HepG2 (cell line): ENCODE measurements around the gene ZBTB46. TPM values are rescaled to one million over a fixed set of nuclear protein-coding genes. Genes with fewer than 3 reads are reported as not detected.

Source experiments
- ATRX ChIP-seq: sonication (generic); formaldehyde crosslinking; IDR thresholded peaks from 2 replicates; pipeline ENCODE4 v1.4.0; 2020; ENCODE audit warnings: missing genetic modification reagents, borderline replicate concordance
- CAMTA2 ChIP-seq: sonication (generic); formaldehyde crosslinking; IDR thresholded peaks from 2 replicates; pipeline ENCODE4 v1.4.0; 2020; ENCODE audit warnings: mild to moderate bottlenecking, missing genetic modification reagents, borderline replicate concordance
- DMTF1 ChIP-seq: sonication (generic); formaldehyde crosslinking; IDR thresholded peaks from 2 replicates; pipeline ENCODE4 v1.4.0; 2020; ENCODE audit warnings: mild to moderate bottlenecking, missing genetic modification reagents
- E2F5 ChIP-seq: sonication (generic); formaldehyde crosslinking; conservative IDR thresholded peaks from 2 replicates; pipeline ENCODE4 v1.4.0; 2020; ENCODE audit warnings: missing genetic modification reagents
- ETV6 ChIP-seq: sonication (generic); formaldehyde crosslinking; conservative IDR thresholded peaks from 2 replicates; pipeline ENCODE4 v1.4.0; 2020; ENCODE audit warnings: missing genetic modification reagents
- HNRNPH1 ChIP-seq: fragments of 200-400 bp; formaldehyde crosslinking; optimal IDR thresholded peaks from 2 replicates; pipeline ENCODE3; 2017; ENCODE audit warnings: mild to moderate bottlenecking, low read depth, low read length
- JUND ChIP-seq: sonication (generic); formaldehyde crosslinking; IDR thresholded peaks from 2 replicates; pipeline ENCODE4 v1.8.0; 2022; ENCODE audit warnings: mild to moderate bottlenecking, missing genetic modification reagents
- KMT2B ChIP-seq: IDR thresholded peaks from 2 replicates; pipeline ENCODE4 v1.6.1; 2016; ENCODE audit warnings: missing genetic modification reagents, missing compliant biosample characterization
- MEIS2 ChIP-seq: sonication (generic); formaldehyde crosslinking; IDR thresholded peaks from 2 replicates; pipeline ENCODE4 v1.9.0; 2021; ENCODE audit warnings: mild to moderate bottlenecking, missing genetic modification reagents
- SNAI1 ChIP-seq: sonication (generic); formaldehyde crosslinking; IDR thresholded peaks from 2 replicates; pipeline ENCODE4 v1.5.0; 2020; ENCODE audit warnings: mild to moderate bottlenecking, missing genetic modification reagents, borderline replicate concordance
- TCF7L2 ChIP-seq: IDR thresholded peaks from 2 replicates; pipeline ENCODE4 v1.6.1; 2011; ENCODE audit warnings: mild to moderate bottlenecking, low read depth, low read length, moderate library complexity
- TEAD2 ChIP-seq: sonication (generic); formaldehyde crosslinking; IDR thresholded peaks from 2 replicates; pipeline ENCODE4 v1.9.0; 2021; ENCODE audit warnings: missing genetic modification reagents
- TFDP2 ChIP-seq: sonication (generic); formaldehyde crosslinking; IDR thresholded peaks from 2 replicates; pipeline ENCODE4 v1.4.0; 2020; ENCODE audit warnings: missing genetic modification reagents
- TGIF2 ChIP-seq: IDR thresholded peaks from 2 replicates; pipeline ENCODE4 v1.6.1; 2016; ENCODE audit warnings: control low read depth, missing compliant biosample characterization
- THAP8 ChIP-seq: sonication (generic); formaldehyde crosslinking; IDR thresholded peaks from 2 replicates; pipeline ENCODE4 v1.5.1; 2020; ENCODE audit warnings: missing genetic modification reagents, mild to moderate bottlenecking, borderline replicate concordance
- THRA ChIP-seq: sonication (generic); formaldehyde crosslinking; IDR thresholded peaks from 2 replicates; pipeline ENCODE4 v1.4.0; 2020; ENCODE audit warnings: missing genetic modification reagents, borderline replicate concordance
- ZFYVE20 ChIP-seq: sonication (generic); formaldehyde crosslinking; IDR thresholded peaks from 2 replicates; pipeline ENCODE4 v1.8.0; 2023; ENCODE audit warnings: low read depth, mild to moderate bottlenecking, moderate library complexity, missing genetic modification reagents, borderline replicate concordance
- ZNF292 ChIP-seq: sonication (generic); formaldehyde crosslinking; IDR thresholded peaks from 2 replicates; pipeline ENCODE4 v1.8.1; 2022; ENCODE audit warnings: mild to moderate bottlenecking, low read depth, missing genetic modification reagents, borderline replicate concordance
- ZNF879 ChIP-seq: sonication (generic); formaldehyde crosslinking; IDR thresholded peaks from 2 replicates; pipeline ENCODE4 v1.8.1; 2023; ENCODE audit warnings: missing genetic modification reagents
- ZSCAN31 ChIP-seq: sonication (generic); formaldehyde crosslinking; IDR thresholded peaks from 2 replicates; pipeline ENCODE4 v1.5.0; 2020; ENCODE audit warnings: low read depth, mild to moderate bottlenecking, missing genetic modification reagents
- polyA plus RNA-seq, 8 experiments: library from polyadenylated mRNA; depleted of rRNA in 3 of 8; stranded (reverse) in 7 of 8; unstranded in 1 of 8; fragments of >200 nt; fragmentation: Illumina TruSeq in 4 of 8; extraction: Trizol in 4 of 8; gene quantifications; 2 replicates each; pipeline versions ENCODE4 v1.2.1 to v1.2.3, GENCODE V29; 2011 to 2016; ENCODE audit warnings: low read depth in 4 of 8, missing spikeins in 1 of 8, mixed read lengths in 1 of 8; ENCODE audit not compliant: insufficient read depth in 1 of 8
- total RNA-seq, 5 experiments: library from RNA; depleted of rRNA; stranded (reverse); fragments of >200 nt; fragmentation: Illumina TruSeq; extraction: Trizol; gene quantifications; 2 replicates each; pipeline ENCODE4 v1.2.3, GENCODE V29; 2016; ENCODE audit warnings: low read depth in 1 of 5

ZBTB46 gene
- total and polyA plus RNA-seq, 2 of the 13 experiments (the other 11 are each of a cell fraction or from before 2014, with no cell fraction given) = 1.6 to 13.5 TPM

GRCh38 chr20:63740627-63741353, 90.3 kb downstream of the ZBTB46 start (continued):
- TF ChIP-seq MEIS2 (CRISPR knock-in tag) = peak; percentile 93
- peak; percentile 27 for TF ChIP-seq HNRNPH1
- no peak for TF ChIP-seq E2F5 (CRISPR knock-in tag)
- TF ChIP-seq ZNF879 (CRISPR knock-in tag) = peak; percentile 76; the same call in 1 of the 2 replicates
- no peak for TF ChIP-seq ATRX (CRISPR knock-in tag)
- no peak for TF ChIP-seq TEAD2 (CRISPR knock-in tag)
- peak; percentile 89 for TF ChIP-seq KMT2B (CRISPR knock-in tag)
- 0 out of 2 replicates have a peak, but pooled peaks have one; percentile 33 for TF ChIP-seq CAMTA2 (CRISPR knock-in tag)
- TF ChIP-seq TFDP2 (CRISPR knock-in tag) = peak; percentile 83
- peak; percentile 81; the same call in 1 of the 2 replicates for TF ChIP-seq SNAI1
- no peak for TF ChIP-seq TCF7L2
- peak; percentile 75 for TF ChIP-seq JUND (CRISPR knock-in tag)
- TF ChIP-seq THRA (CRISPR knock-in tag) = peak; percentile 92
- peak; percentile 88 for TF ChIP-seq ZNF292 (CRISPR knock-in tag)
- peak; percentile 98 for TF ChIP-seq TGIF2
- peak; percentile 96 for TF ChIP-seq ZSCAN31
- TF ChIP-seq DMTF1 (CRISPR knock-in tag) = peak; percentile 73; the same call in 1 of the 2 replicates
- TF ChIP-seq THAP8 = peak; percentile 96
- TF ChIP-seq ZFYVE20 (CRISPR knock-in tag) = peak; percentile 70; the same call in 1 of the 2 replicates
- TF ChIP-seq ETV6 = peak; percentile 69; the same call in 1 of the 2 replicates
